Measurements from ENCODE around the gene TMCO4.

TMCO4 gene

GRCh38 chr1:19744335-19744743, 55.4 kb downstream of the TMCO4 start:
- no peak for DNase-seq

- no peak for DNase-seq
These were observed 55.9 kb downstream of the TMCO4 start for GRCh38 chr1:19743793-19744192.

GRCh38 chr1:19743180-19743579, 56.5 kb downstream of the TMCO4 start:
- DNase-seq, result no peak

- DNase-seq, result no peak
These were observed 60.1 kb downstream of the TMCO4 start for GRCh38 chr1:19739628-19740027.

- no peak for DNase-seq
These were observed 61.0 kb downstream of the TMCO4 start for GRCh38 chr1:19738669-19739068.

GRCh38 chr1:19738076-19738475, 61.6 kb downstream of the TMCO4 start:
- DNase-seq, result peak; percentile 14

GRCh38 chr1:19737104-19737825, 62.5 kb downstream of the TMCO4 start:
- peak; percentile 34 for DNase-seq

GRCh38 chr1:19735440-19736127, 64.1 kb downstream of the TMCO4 start:
- peak; percentile 14 for DNase-seq

GRCh38 chr1:19734472-19734999, 65.2 kb downstream of the TMCO4 start:
- no peak for DNase-seq

GRCh38 chr1:19734056-19734455, 65.7 kb downstream of the TMCO4 start:
- no peak for DNase-seq

- no peak for DNase-seq
These were observed 66.1 kb downstream of the TMCO4 start for GRCh38 chr1:19733615-19734014.

- DNase-seq, result no peak
These were observed 68.3 kb downstream of the TMCO4 start for GRCh38 chr1:19731311-19731821.

- no peak for DNase-seq
These were observed 68.9 kb downstream of the TMCO4 start for GRCh38 chr1:19730793-19731192.

- DNase-seq, result no peak
These were observed 69.5 kb downstream of the TMCO4 start for GRCh38 chr1:19730232-19730631.

GRCh38 chr1:19728413-19729145, 71.1 kb downstream of the TMCO4 start:
- no peak for DNase-seq

- DNase-seq, result no peak
These were observed 74.1 kb downstream of the TMCO4 start for GRCh38 chr1:19725606-19726005.

- no peak for DNase-seq
These were observed 75.8 kb downstream of the TMCO4 start for GRCh38 chr1:19723874-19724273.

- no peak for DNase-seq
These were observed 78.7 kb downstream of the TMCO4 start for GRCh38 chr1:19720973-19721372.

- DNase-seq, result no peak
These were observed 79.5 kb downstream of the TMCO4 start for GRCh38 chr1:19720174-19720573.

- no peak for DNase-seq
These were observed 82.2 kb downstream of the TMCO4 start for GRCh38 chr1:19717467-19717866.

- peak; percentile 94 for DNase-seq
These were observed 84.1 kb downstream of the TMCO4 start for GRCh38 chr1:19715334-19716203.

GRCh38 chr1:19712928-19713327, 86.8 kb downstream of the TMCO4 start:
- no peak for DNase-seq

All from NCI-H1092 treated with DMSO at 0.1 percent for 48 hours (cell line).